Activated T-cell treated with anti-CD3 and anti-CD28 coated beads, Interleukin-2, amount 50 U/mL, for 72 hours (primary cell): ENCODE measurements around the gene SLC4A1AP. TPM values are rescaled to one million over a fixed set of nuclear protein-coding genes. Genes with fewer than 3 reads are reported as not detected.

Source experiments
- ATAC-seq, 2 donors: fragments of 150-1000 bp; cut with Tn5 transposase; replicated peaks in 1 of 2; 2 replicates each; pipeline ENCODE4 v1.10.0; 2021; ENCODE audit warnings: moderate library complexity in 2 of 2, mild to moderate bottlenecking in 1 of 2
- DNase-seq, 2 donors: peaks; one replicate each; pipeline ENCODE4 v3.0.0; 2021 to 2022; ENCODE audit warnings: mixed read lengths in 1 of 2
- H3K27ac Mint-ChIP-seq: one replicate; pipeline ENCODE4 v1.8.0; 2022; ENCODE audit warnings: mild to moderate bottlenecking, moderate library complexity, mixed read lengths
- H3K27me3 Mint-ChIP-seq: one replicate; pipeline ENCODE4 v1.8.0; 2022; ENCODE audit warnings: low read depth, mixed read lengths
- H3K36me3 Mint-ChIP-seq, 2 donors: one replicate each; pipeline ENCODE4 v1.8.0; 2022; ENCODE audit warnings: mixed read lengths in 2 of 2, mild to moderate bottlenecking in 1 of 2; ENCODE audit not compliant: insufficient read depth in 2 of 2
- H3K4me1 Mint-ChIP-seq: one replicate; pipeline ENCODE4 v1.8.0; 2022; ENCODE audit warnings: low read depth, mixed read lengths
- H3K4me3 Mint-ChIP-seq, 2 donors: one replicate each; pipeline ENCODE4 v1.8.0; 2022; ENCODE audit warnings: mild to moderate bottlenecking in 2 of 2, mixed read lengths in 2 of 2, moderate library complexity in 2 of 2
- H3K9me3 Mint-ChIP-seq, 2 donors: one replicate each; pipeline ENCODE4 v1.8.0; 2022; ENCODE audit warnings: mixed read lengths in 2 of 2
- total RNA-seq, 2 donors: library from RNA; stranded (reverse); gene quantifications; one replicate each; pipeline ENCODE4 v1.2.3, GENCODE V29; 2022

The SLC4A1AP gene
- total RNA-seq, 2 donors from 2014 or later, result 32.3 to 33.8 TPM

DNA sequence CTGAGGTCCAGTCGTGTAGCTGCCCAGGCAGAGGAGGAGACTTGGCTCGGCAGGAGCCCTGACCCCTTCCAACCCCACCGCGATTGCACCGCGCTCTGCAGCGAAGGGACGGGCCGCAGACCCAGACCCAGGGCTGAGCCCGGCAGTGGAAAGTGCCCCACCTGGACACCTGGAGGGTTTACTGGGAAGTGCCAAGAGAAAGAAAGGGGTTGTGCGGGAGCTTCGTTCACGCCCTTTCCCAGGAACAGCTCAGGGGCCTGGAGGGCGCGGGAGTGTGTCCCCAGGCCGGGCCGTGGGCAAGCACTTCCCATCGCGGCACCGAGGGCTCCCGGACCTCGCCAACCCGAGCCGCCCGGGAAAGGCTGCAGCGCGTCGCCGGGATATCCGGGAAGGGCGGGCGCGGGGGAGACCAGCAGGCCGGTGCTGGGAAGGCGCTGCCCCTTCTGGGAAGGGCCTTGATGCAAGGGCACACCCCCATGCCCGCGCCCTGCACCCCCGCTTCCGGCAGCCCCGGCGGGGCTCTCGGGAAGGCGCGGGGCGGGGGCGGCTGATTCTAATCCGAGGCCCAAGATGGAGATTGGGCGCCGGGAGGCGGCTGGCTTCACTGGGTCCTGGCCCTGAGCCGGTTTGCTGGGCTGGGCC is 71.7 kb downstream of the SLC4A1AP start:
- H3K27me3 Mint-ChIP-seq, result no peaks in the 10 kb centered on the region
- ATAC-seq (peak; percentile 83 to 91), DNase-seq (peak; percentile 76 to 83)
- peak overlapping the region; percentile 48 to 83 for H3K4me3 Mint-ChIP-seq
- H3K27ac Mint-ChIP-seq, result peak overlapping the region; percentile 42
- H3K36me3 Mint-ChIP-seq, result peaks cover 0 to 2% of the 10 kb centered on the region in 2 donors
- peaks cover 0 to 2% of the 10 kb centered on the region in 2 donors for H3K9me3 Mint-ChIP-seq
- peaks cover 29% of the 10 kb centered on the region for H3K4me1 Mint-ChIP-seq

GRCh38 chr2:27736031-27736889 is 72.6 kb downstream of the SLC4A1AP start:
- ATAC-seq (peak in 1 of 2 donors; percentile 9), DNase-seq (no peak)
- H3K36me3 Mint-ChIP-seq, result peaks cover 0 to 2% of the 10 kb centered on the region in 2 donors
- peaks cover 0 to 2% of the 10 kb centered on the region in 2 donors for H3K9me3 Mint-ChIP-seq
- no peaks in the 10 kb centered on the region for H3K27me3 Mint-ChIP-seq
- H3K27ac Mint-ChIP-seq, result peak overlapping the region; percentile 42
- H3K4me3 Mint-ChIP-seq, result peak overlapping the region; percentile 48 to 62
- peaks cover 29% of the 10 kb centered on the region for H3K4me1 Mint-ChIP-seq

DNA sequence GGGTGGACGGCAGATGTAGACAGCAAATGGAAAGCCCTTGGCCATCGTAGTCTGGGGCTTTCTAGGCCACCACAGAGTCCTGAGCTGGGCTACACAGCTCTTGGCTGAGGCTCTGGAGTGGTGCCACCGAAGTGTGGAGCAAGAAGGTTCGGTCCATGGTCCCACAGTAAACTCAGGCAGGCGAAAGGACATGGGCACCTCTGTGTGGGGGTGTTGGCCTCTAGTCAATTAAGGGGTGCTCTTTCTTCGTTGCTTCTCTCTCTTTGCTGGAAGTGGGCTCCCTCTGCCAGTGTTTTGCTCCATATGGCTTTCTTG is 73.2 kb downstream of the SLC4A1AP start:
- DNase-seq (no peak), ATAC-seq (no peak)
- no peaks in the 10 kb centered on the region for H3K27me3 Mint-ChIP-seq
- peak overlapping the region; percentile 35 for H3K27ac Mint-ChIP-seq
- peaks cover 0 to 2% of the 10 kb centered on the region in 2 donors for H3K36me3 Mint-ChIP-seq
- peaks cover 29% of the 10 kb centered on the region for H3K4me1 Mint-ChIP-seq
- peaks cover 0 to 2% of the 10 kb centered on the region in 2 donors for H3K9me3 Mint-ChIP-seq
- H3K4me3 Mint-ChIP-seq, result peak overlapping the region; percentile 37 to 48

- peaks cover 0 to 2% of the 10 kb centered on the region in 2 donors for H3K9me3 Mint-ChIP-seq
- no peak overlapping the region for H3K27ac Mint-ChIP-seq
- peaks cover 29% of the 10 kb centered on the region for H3K4me1 Mint-ChIP-seq
- peaks cover 0 to 2% of the 10 kb centered on the region in 2 donors for H3K36me3 Mint-ChIP-seq
- DNase-seq (no peak), ATAC-seq (no peak)
- H3K27me3 Mint-ChIP-seq, result no peaks in the 10 kb centered on the region
- H3K4me3 Mint-ChIP-seq, result no peak overlapping the region
Measured at GRCh38 chr2:27737676-27738348, 74.1 kb downstream of the SLC4A1AP start.

DNA sequence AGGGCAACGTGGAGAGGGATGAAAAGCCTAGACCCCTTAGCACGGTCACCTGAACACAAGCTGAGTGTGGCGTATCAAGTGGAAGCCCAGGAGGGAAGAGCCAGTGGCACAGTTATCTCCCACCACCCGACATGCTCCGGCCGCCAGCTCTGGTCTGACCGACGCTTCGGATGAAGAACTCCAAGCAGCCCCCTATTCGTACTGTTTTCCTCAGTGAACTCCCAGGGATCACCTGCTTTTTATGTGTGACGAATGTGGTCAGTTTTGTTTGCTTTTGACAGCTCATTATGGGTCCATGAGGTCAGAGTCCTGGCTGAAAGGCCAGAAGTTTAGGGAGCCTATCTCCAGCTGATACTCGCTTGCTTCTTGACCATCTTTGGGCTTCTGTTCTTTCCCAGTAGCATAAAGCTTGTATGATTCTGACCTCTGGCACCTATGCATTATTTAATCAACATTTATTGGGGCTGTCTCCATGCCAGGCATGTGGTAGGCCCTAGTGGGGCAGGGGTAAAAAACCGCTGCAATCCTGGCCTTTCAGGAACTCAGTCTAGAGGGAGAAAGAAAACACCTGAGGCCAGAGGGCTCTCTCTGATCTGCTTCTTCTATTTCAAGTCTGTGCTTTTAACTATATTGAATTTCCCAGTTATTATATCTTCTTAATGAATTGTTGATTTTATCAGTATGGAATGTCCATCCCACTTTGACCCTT is 74.8 kb downstream of the SLC4A1AP start:
- H3K27me3 Mint-ChIP-seq, result no peaks in the 10 kb centered on the region
- peaks cover 0 to 2% of the 10 kb centered on the region in 2 donors for H3K9me3 Mint-ChIP-seq
- no peak overlapping the region for H3K27ac Mint-ChIP-seq
- H3K36me3 Mint-ChIP-seq, result peaks cover 0 to 2% of the 10 kb centered on the region in 2 donors
- peaks cover 29% of the 10 kb centered on the region for H3K4me1 Mint-ChIP-seq
- DNase-seq (no peak), ATAC-seq (no peak)
- no peak overlapping the region for H3K4me3 Mint-ChIP-seq

GRCh38 chr2:27739058-27739373 is 75.3 kb downstream of the SLC4A1AP start:
- peaks cover 0 to 2% of the 10 kb centered on the region in 2 donors for H3K36me3 Mint-ChIP-seq
- ATAC-seq (no peak), DNase-seq (no peak)
- H3K4me1 Mint-ChIP-seq, result peaks cover 29% of the 10 kb centered on the region
- H3K27me3 Mint-ChIP-seq, result no peaks in the 10 kb centered on the region
- H3K4me3 Mint-ChIP-seq, result no peak overlapping the region
- H3K9me3 Mint-ChIP-seq, result peaks cover 0 to 2% of the 10 kb centered on the region in 2 donors
- H3K27ac Mint-ChIP-seq, result no peak overlapping the region

- H3K27ac Mint-ChIP-seq, result no peak overlapping the region
- DNase-seq (no peak), ATAC-seq (no peak)
- H3K27me3 Mint-ChIP-seq, result no peaks in the 10 kb centered on the region
- peaks cover 0 to 2% of the 10 kb centered on the region in 2 donors for H3K36me3 Mint-ChIP-seq
- H3K4me3 Mint-ChIP-seq, result no peak overlapping the region
- H3K4me1 Mint-ChIP-seq, result peaks cover 7% of the 10 kb centered on the region
- H3K9me3 Mint-ChIP-seq, result no peaks in the 10 kb centered on the region
Measured at GRCh38 chr2:27741673-27742072, 78.0 kb downstream of the SLC4A1AP start.

- ATAC-seq (no peak), DNase-seq (no peak)
- H3K4me3 Mint-ChIP-seq, result no peak overlapping the region
- no peak overlapping the region for H3K27ac Mint-ChIP-seq
- no peaks in the 10 kb centered on the region for H3K9me3 Mint-ChIP-seq
- H3K27me3 Mint-ChIP-seq, result no peaks in the 10 kb centered on the region
- peaks cover 0 to 2% of the 10 kb centered on the region in 2 donors for H3K36me3 Mint-ChIP-seq
- H3K4me1 Mint-ChIP-seq, result no peaks in the 10 kb centered on the region
Measured at GRCh38 chr2:27742571-27742970, 78.9 kb downstream of the SLC4A1AP start.

Other genes starting within 250 kb of the SLC4A1AP start
- gene NRBP1, start 235.3 kb upstream of the SLC4A1AP start, total RNA-seq, result 10 to 100 TPM; 79.7 to 96.3 TPM
- 10 to 100 TPM; 13.4 to 14.6 TPM for gene KRTCAP3, start 221.5 kb upstream of the SLC4A1AP start, total RNA-seq
- 10 to 100 TPM; 11.7 to 13.0 TPM for gene IFT172, start 174.1 kb upstream of the SLC4A1AP start, total RNA-seq
- under 1 TPM; 0.19 to 0.24 TPM for gene FNDC4, start 168.7 kb upstream of the SLC4A1AP start, total RNA-seq
- not detected for gene GCKR, start 167.1 kb upstream of the SLC4A1AP start, total RNA-seq
- 10 to 100 TPM; 23.2 to 26.8 TPM for gene ZNF512, start 80.8 kb upstream of the SLC4A1AP start, total RNA-seq
- gene CCDC121, start 34.9 kb upstream of the SLC4A1AP start, total RNA-seq, result under 1 TPM in 1 of 2 donors, not detected in 1; 0.28 TPM
- 10 to 100 TPM; 43.6 to 45.9 TPM for gene GPN1, start 34.8 kb upstream of the SLC4A1AP start, total RNA-seq
- 10 to 100 TPM; 45.0 to 48.9 TPM for gene SUPT7L, start 275 bp upstream of the SLC4A1AP start, total RNA-seq
- gene MRPL33, start 107.8 kb downstream of the SLC4A1AP start, total RNA-seq, result 10 to 100 TPM; 61.3 to 68.1 TPM
- gene RBKS, start 226.5 kb downstream of the SLC4A1AP start, total RNA-seq, result 10 to 100 TPM in 1 of 2 donors, 1 to 10 TPM in 1; 5.8 to 11.5 TPM
- 10 to 100 TPM; 96.6 to 97.2 TPM for gene BABAM2, start 226.8 kb downstream of the SLC4A1AP start, total RNA-seq